ENCODE results near the gene SMC2.

GRCh38 chr9:104073770-104074133 is 20.4 kb upstream of the SMC2 start:
- TF ChIP-seq, protein P1, sequence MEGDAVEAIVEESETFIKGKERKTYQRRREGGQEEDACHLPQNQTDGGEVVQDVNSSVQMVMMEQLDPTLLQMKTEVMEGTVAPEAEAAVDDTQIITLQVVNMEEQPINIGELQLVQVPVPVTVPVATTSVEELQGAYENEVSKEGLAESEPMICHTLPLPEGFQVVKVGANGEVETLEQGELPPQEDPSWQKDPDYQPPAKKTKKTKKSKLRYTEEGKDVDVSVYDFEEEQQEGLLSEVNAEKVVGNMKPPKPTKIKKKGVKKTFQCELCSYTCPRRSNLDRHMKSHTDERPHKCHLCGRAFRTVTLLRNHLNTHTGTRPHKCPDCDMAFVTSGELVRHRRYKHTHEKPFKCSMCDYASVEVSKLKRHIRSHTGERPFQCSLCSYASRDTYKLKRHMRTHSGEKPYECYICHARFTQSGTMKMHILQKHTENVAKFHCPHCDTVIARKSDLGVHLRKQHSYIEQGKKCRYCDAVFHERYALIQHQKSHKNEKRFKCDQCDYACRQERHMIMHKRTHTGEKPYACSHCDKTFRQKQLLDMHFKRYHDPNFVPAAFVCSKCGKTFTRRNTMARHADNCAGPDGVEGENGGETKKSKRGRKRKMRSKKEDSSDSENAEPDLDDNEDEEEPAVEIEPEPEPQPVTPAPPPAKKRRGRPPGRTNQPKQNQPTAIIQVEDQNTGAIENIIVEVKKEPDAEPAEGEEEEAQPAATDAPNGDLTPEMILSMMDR (IDR thresholded peaks at IDR 0.05) = no peak
- no peak for TF ChIP-seq POLR2A (IDR thresholded peaks at IDR 0.05)
